SK-N-SH (cell line): ENCODE measurements around the gene MYO9A. TPM values are rescaled to one million over a fixed set of nuclear protein-coding genes. Genes with fewer than 3 reads are reported as not detected.

Source experiments
- CTCF ChIA-PET: fragments of 300-600, 350-600 bp; formaldehyde crosslinking; extraction: SDS; loops from one replicate; lab custom pipeline; 2021; lab: Yijun Ruan, JAX
- POLR2A ChIA-PET: fragments of 350-600 bp; sonication (Branson Sonifier 250); formaldehyde crosslinking; extraction: SDS; loops from one replicate; lab custom pipeline; 2020; ENCODE audit warnings: antibody characterized with exemption, inconsistent platforms; lab: Yijun Ruan, JAX
- DNase-seq: peaks from one replicate; pipeline ENCODE4 v3.0.0; 2012
- H2AFZ ChIP-seq: fragments of 200-600 bp; sonication (generic); 2 replicates; pipeline ENCODE4 v1.8.1; 2016; ENCODE audit warnings: antibody characterized with exemption, mild to moderate bottlenecking, low read depth
- H3F3A ChIP-seq: fragments of 200-600 bp; sonication (generic); replicated peaks from 2 replicates; pipeline ENCODE3; 2016; ENCODE audit warnings: antibody characterized with exemption, mild to moderate bottlenecking; ENCODE audit not compliant: insufficient read depth
- H3K27ac ChIP-seq, 2 experiments: fragments of 200-500 bp in 1 of 2; fragments of 200-600 bp in 1 of 2; sonication (Bioruptor generic) in 1 of 2; sonication (generic), shearing (Covaris generic) in 1 of 2; 2 replicates each; pipeline versions ENCODE4 v1.5.1 to v1.6.1; 2014 to 2016; ENCODE audit warnings: low read depth in 2 of 2, inconsistent platforms in 1 of 2, low read length in 1 of 2, mild to moderate bottlenecking in 1 of 2, mixed read lengths in 1 of 2
- H3K27me3 ChIP-seq: fragments of 200-600 bp; sonication (generic), shearing (Covaris generic); 2 replicates; pipeline ENCODE4 v1.6.1; 2016; ENCODE audit warnings: mixed run types; ENCODE audit not compliant: insufficient read depth
- H3K36me3 ChIP-seq, 2 experiments: fragments of 200-500 bp in 1 of 2; fragments of 200-600 bp in 1 of 2; sonication (Bioruptor generic) in 1 of 2; sonication (generic) in 1 of 2; replicated peaks in 1 of 2; 2 replicates each; pipeline versions ENCODE3 to v1.5.1; 2014 to 2016; ENCODE audit warnings: low read length in 1 of 2, mild to moderate bottlenecking in 1 of 2; ENCODE audit not compliant: insufficient read depth in 2 of 2, control insufficient read depth in 1 of 2
- H3K4me1 ChIP-seq, 2 experiments: fragments of 200-500 bp in 1 of 2; fragments of 200-600 bp in 1 of 2; sonication (Bioruptor generic) in 1 of 2; sonication (generic), shearing (Covaris generic) in 1 of 2; 2 replicates each; pipeline versions ENCODE4 v1.5.1 to v1.6.1; 2014 to 2016; ENCODE audit warnings: low read depth in 1 of 2, low read length in 1 of 2, mixed run types in 1 of 2; ENCODE audit not compliant: insufficient read depth in 2 of 2, control insufficient read depth in 1 of 2
- H3K4me2 ChIP-seq: fragments of 200-600 bp; sonication (generic), shearing (Covaris generic); 2 replicates; pipeline ENCODE4 v1.6.1; 2017; ENCODE audit warnings: mixed run types
- H3K4me3 ChIP-seq, 2 experiments: fragments of 200-500 bp in 1 of 2; fragments of 200-600 bp in 1 of 2; sonication (Bioruptor generic) in 1 of 2; sonication (generic), shearing (Covaris generic) in 1 of 2; 2 replicates each; pipeline versions ENCODE4 v1.5.1 to v1.8.1; 2014 to 2016; ENCODE audit warnings: low read depth in 2 of 2, inconsistent platforms in 1 of 2, low read length in 1 of 2, mild to moderate bottlenecking in 1 of 2, mixed read lengths in 1 of 2, moderate library complexity in 1 of 2
- H3K79me2 ChIP-seq: fragments of 200-600 bp; sonication (generic); 2 replicates; pipeline ENCODE4 v1.8.1; 2017; ENCODE audit warnings: mild to moderate bottlenecking; ENCODE audit not compliant: insufficient read depth
- H3K9ac ChIP-seq: fragments of 200-600 bp; sonication (generic); 2 replicates; pipeline ENCODE4 v1.6.1; 2017; ENCODE audit warnings: mixed run types
- H3K9me2 ChIP-seq: fragments of 200-600 bp; sonication (generic); 2 replicates; pipeline ENCODE4 v1.6.1; 2017; ENCODE audit warnings: mixed run types
- H3K9me3 ChIP-seq: fragments of 200-600 bp; sonication (generic); 2 replicates; pipeline ENCODE4 v1.6.1; 2017; ENCODE audit warnings: mixed run types, mild to moderate bottlenecking, moderate library complexity
- H4K20me1 ChIP-seq: fragments of 200-600 bp; sonication (generic); 2 replicates; pipeline ENCODE4 v1.6.1; 2017; ENCODE audit warnings: mild to moderate bottlenecking, mixed run types; ENCODE audit not compliant: insufficient read depth
- CTCF ChIP-seq: fragments of 200-600 bp; sonication (generic); IDR thresholded peaks from 2 replicates; pipeline ENCODE4 v1.6.1; 2017; ENCODE audit warnings: antibody characterized with exemption, mild to moderate bottlenecking, moderate library complexity
- EP300 ChIP-seq, 2 experiments: IDR thresholded peaks; 2 replicates each; pipeline versions ENCODE4 v1.4.0 to v1.6.1; 2012; ENCODE audit warnings: borderline replicate concordance in 1 of 2, low read depth in 1 of 2, low read length in 1 of 2
- FOSL2 ChIP-seq: IDR thresholded peaks from 2 replicates; pipeline ENCODE4 v1.4.0; 2012; ENCODE audit warnings: low read depth, mild to moderate bottlenecking, moderate library complexity, borderline replicate concordance
- GABPA ChIP-seq: IDR thresholded peaks from 2 replicates; pipeline ENCODE4 v1.4.0; 2012; ENCODE audit warnings: low read depth, mild to moderate bottlenecking
- GATA2 ChIP-seq: sonication (generic); formaldehyde crosslinking; IDR thresholded peaks from 2 replicates; pipeline ENCODE4 v1.5.0; 2020; ENCODE audit warnings: mild to moderate bottlenecking, missing genetic modification reagents
- IRF3 ChIP-seq: fragments of 150-350 bp; IDR thresholded peaks from 2 replicates; pipeline ENCODE4 v1.6.1; 2016; ENCODE audit warnings: mild to moderate bottlenecking, low read depth, low read length
- JUND ChIP-seq: IDR thresholded peaks from 2 replicates; pipeline ENCODE4 v1.4.0; 2012
- NFIC ChIP-seq: IDR thresholded peaks from 2 replicates; pipeline ENCODE4 v1.4.0; 2012; ENCODE audit warnings: borderline replicate concordance
- POLR2AphosphoS5 ChIP-seq: IDR thresholded peaks from 2 replicates; pipeline ENCODE4 v1.6.1; 2012; ENCODE audit warnings: low read depth, low read length
- TAF1 ChIP-seq: IDR thresholded peaks from 2 replicates; pipeline ENCODE4 v1.6.1; 2012; ENCODE audit warnings: low read depth, mild to moderate bottlenecking, low read length, moderate library complexity, borderline replicate concordance
- TEAD4 ChIP-seq: IDR thresholded peaks from 2 replicates; pipeline ENCODE4 v1.4.0; 2012; ENCODE audit warnings: mild to moderate bottlenecking, borderline replicate concordance; ENCODE audit not compliant: insufficient read depth
- YY1 ChIP-seq: IDR thresholded peaks from 2 replicates; pipeline ENCODE4 v1.4.0; 2012; ENCODE audit warnings: low read depth, mild to moderate bottlenecking
- ZBTB33 ChIP-seq: IDR thresholded peaks from 2 replicates; pipeline ENCODE4 v1.4.0; 2012; ENCODE audit warnings: low read depth, borderline replicate concordance
- WGBS: methylation state at CpG from one replicate; pipeline ENCODE4 v1.1.6; 2017; ENCODE audit warnings: low lambda C conversion rate; 5-methylcytosine and 5-hydroxymethylcytosine counted together
- polyA plus RNA-seq, 3 experiments: library from polyadenylated mRNA; depleted of rRNA; stranded (reverse); fragments of >200 nt; gene quantifications; 2 replicates each; pipeline ENCODE4 v1.2.3, GENCODE V29; 2012
- TF ChIP-seq, protein P1 (sequence below): IDR thresholded peaks from 2 replicates; pipeline ENCODE4 v1.6.1; 2012; ENCODE audit warnings: mild to moderate bottlenecking, low read depth, low read length, moderate library complexity
- TF ChIP-seq, protein P2 (sequence below): IDR thresholded peaks from 2 replicates; pipeline ENCODE4 v1.4.0; 2012; ENCODE audit warnings: low read depth, borderline replicate concordance
- TF ChIP-seq, protein P3 (sequence below): IDR thresholded peaks from 2 replicates; pipeline ENCODE4; 2012
- TF ChIP-seq, protein P4 (sequence below): IDR thresholded peaks from 2 replicates; pipeline ENCODE4 v1.4.0; 2012; ENCODE audit warnings: low read depth

Gene MYO9A
- polyA plus RNA-seq, 1 of the 3 experiments (the other 2 are of a cell fraction): 4.1 TPM

DNA sequence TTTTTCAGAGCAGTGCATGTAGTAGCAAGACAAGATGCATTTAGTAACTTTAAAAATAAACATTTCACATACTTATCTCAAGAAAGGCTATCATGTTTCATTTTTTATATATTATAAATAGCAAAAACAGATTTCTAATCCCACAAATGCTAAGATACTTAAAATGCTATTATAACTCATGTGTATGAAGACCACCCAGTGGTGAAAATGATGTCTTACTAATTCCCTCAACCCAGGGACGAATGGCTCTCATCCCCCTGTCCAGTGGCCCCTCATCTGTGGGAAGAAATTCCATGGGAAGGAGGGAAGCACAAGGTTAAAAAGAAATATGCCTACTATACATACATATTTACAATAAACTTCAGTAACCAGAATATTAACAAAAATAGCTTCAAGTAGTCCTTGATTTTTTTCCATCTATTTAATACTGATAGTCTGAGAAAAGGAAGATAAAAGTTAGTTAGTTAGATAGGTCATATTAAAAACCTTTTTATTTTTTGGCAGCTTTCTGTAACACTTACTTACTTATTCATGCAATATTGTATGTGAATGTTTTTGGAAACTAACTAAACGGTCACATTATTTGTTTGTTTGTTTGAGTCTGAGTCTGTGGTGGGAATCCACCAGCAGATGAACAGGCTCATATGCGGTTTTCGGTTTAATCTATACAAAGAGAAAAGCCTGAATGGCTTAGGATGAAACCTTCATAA, 292.8 kb downstream of the MYO9A start (continued):
- TF ChIP-seq, protein P1, sequence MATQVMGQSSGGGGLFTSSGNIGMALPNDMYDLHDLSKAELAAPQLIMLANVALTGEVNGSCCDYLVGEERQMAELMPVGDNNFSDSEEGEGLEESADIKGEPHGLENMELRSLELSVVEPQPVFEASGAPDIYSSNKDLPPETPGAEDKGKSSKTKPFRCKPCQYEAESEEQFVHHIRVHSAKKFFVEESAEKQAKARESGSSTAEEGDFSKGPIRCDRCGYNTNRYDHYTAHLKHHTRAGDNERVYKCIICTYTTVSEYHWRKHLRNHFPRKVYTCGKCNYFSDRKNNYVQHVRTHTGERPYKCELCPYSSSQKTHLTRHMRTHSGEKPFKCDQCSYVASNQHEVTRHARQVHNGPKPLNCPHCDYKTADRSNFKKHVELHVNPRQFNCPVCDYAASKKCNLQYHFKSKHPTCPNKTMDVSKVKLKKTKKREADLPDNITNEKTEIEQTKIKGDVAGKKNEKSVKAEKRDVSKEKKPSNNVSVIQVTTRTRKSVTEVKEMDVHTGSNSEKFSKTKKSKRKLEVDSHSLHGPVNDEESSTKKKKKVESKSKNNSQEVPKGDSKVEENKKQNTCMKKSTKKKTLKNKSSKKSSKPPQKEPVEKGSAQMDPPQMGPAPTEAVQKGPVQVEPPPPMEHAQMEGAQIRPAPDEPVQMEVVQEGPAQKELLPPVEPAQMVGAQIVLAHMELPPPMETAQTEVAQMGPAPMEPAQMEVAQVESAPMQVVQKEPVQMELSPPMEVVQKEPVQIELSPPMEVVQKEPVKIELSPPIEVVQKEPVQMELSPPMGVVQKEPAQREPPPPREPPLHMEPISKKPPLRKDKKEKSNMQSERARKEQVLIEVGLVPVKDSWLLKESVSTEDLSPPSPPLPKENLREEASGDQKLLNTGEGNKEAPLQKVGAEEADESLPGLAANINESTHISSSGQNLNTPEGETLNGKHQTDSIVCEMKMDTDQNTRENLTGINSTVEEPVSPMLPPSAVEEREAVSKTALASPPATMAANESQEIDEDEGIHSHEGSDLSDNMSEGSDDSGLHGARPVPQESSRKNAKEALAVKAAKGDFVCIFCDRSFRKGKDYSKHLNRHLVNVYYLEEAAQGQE: no peak
- TF ChIP-seq, protein P2, sequence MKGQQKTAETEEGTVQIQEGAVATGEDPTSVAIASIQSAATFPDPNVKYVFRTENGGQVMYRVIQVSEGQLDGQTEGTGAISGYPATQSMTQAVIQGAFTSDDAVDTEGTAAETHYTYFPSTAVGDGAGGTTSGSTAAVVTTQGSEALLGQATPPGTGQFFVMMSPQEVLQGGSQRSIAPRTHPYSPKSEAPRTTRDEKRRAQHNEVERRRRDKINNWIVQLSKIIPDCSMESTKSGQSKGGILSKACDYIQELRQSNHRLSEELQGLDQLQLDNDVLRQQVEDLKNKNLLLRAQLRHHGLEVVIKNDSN: no peak
- TF ChIP-seq JUND: no peak
- no peak for TF ChIP-seq TAF1
- no peak for TF ChIP-seq EP300 (IDR thresholded peaks at IDR 0.05; ENCODE audit: borderline replicate concordance in 1 of 2, low read depth in 1 of 2, low read length in 1 of 2)

DNA sequence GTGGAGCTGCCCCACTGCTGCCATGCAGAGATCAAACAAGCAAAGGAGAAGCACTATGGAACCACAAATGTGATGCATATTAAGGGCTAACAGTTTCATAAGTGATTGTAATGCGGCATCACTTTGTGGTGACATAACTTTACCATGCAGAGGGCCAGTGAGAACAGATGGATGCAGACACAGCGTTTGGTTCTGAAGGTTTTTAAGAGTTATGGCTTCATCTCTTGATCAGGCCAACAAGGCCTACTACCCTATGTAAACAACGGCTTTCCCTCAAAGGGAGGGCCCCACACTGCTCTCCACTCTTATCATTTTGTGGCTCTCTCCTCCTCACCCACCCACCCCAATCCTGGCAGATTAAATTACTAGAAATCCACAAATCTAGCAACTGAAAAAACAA, 294.1 kb downstream of the MYO9A start:
- no peaks in the 10 kb centered on the region for H3K9me2 ChIP-seq
- no peaks in the 10 kb centered on the region for H3K4me1 ChIP-seq
- CTCF ChIA-PET: no interaction called here
- no peak overlapping the region for H3K9ac ChIP-seq
- H3K9me3 ChIP-seq: no peaks in the 10 kb centered on the region
- H3K4me2 ChIP-seq: no peak overlapping the region
- no peaks in the 10 kb centered on the region for H3F3A ChIP-seq
- H3K4me3 ChIP-seq: no peak overlapping the region
- POLR2A ChIA-PET: no interaction called here
- no peak for DNase-seq
- WGBS: 92% methylated on average over 3 of the region's 3 CpGs
- H3K27ac ChIP-seq: no peak overlapping the region
- no peaks in the 10 kb centered on the region for H3K27me3 ChIP-seq
- peaks cover 43 to 44% of the 10 kb centered on the region in 2 experiments for H3K36me3 ChIP-seq
- TF ChIP-seq EP300 (IDR thresholded peaks at IDR 0.05; ENCODE audit: borderline replicate concordance in 1 of 2, low read depth in 1 of 2, low read length in 1 of 2) (no peak), TEAD4 (no peak), IRF3 (no peak), TAF1 (no peak), FOSL2 (no peak), ZBTB33 (no peak), GABPA (no peak), CTCF (no peak), YY1 (no peak), GATA2 (no peak), NFIC (no peak), POLR2AphosphoS5 (no peak)
- TF ChIP-seq, protein P3, sequence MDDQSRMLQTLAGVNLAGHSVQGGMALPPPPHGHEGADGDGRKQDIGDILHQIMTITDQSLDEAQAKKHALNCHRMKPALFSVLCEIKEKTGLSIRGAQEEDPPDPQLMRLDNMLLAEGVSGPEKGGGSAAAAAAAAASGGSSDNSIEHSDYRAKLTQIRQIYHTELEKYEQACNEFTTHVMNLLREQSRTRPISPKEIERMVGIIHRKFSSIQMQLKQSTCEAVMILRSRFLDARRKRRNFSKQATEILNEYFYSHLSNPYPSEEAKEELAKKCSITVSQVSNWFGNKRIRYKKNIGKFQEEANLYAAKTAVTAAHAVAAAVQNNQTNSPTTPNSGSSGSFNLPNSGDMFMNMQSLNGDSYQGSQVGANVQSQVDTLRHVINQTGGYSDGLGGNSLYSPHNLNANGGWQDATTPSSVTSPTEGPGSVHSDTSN: no peak
- TF ChIP-seq, protein P4, sequence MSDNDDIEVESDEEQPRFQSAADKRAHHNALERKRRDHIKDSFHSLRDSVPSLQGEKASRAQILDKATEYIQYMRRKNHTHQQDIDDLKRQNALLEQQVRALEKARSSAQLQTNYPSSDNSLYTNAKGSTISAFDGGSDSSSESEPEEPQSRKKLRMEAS: no peak
- TF ChIP-seq, protein P2: no peak
- no peaks in the 10 kb centered on the region for H3K79me2 ChIP-seq
- H4K20me1 ChIP-seq: no peaks in the 10 kb centered on the region
- no peak overlapping the region for H2AFZ ChIP-seq
